Omental fat pad (tissue), 4 donors: Measurements from ENCODE around the gene TMEM126A. TPM values are rescaled to one million over a fixed set of nuclear protein-coding genes. Genes with fewer than 3 reads are reported as not detected.

Source experiments
- ATAC-seq: fragments of 150-250 bp; one replicate; pipeline ENCODE4 v1.9.1; 2016; ENCODE audit warnings: mild to moderate bottlenecking, moderate library complexity; ENCODE audit not compliant: low FRiP score
- DNase-seq: peaks from one replicate; pipeline ENCODE4 v3.0.0-alpha.2; 2019; ENCODE audit warnings: low spot score
- CTCF ChIP-seq, 3 donors: fragments of 450-650 bp; IDR thresholded peaks; one replicate each; pipeline ENCODE4 v1.5.1; 2016 to 2017; ENCODE audit warnings: antibody characterized with exemption in 3 of 3, mild to moderate bottlenecking in 3 of 3, moderate library complexity in 2 of 3
- total RNA-seq, 4 donors: library from RNA; depleted of rRNA; stranded (reverse); fragments of >200 nt; gene quantifications; one replicate each; pipeline ENCODE4 v1.1.0, GENCODE V29; 2016

Gene TMEM126A
- total RNA-seq, 4 donors from 2014 or later = 14.3 to 40.6 (median 29.1) TPM

GRCh38 chr11:85620256-85620655 is 27.5 kb upstream of the TMEM126A start:
- no peak for ATAC-seq

GRCh38 chr11:85626496-85626895 is 21.3 kb upstream of the TMEM126A start:
- DNase-seq (no peak), ATAC-seq (no peak)
- TF ChIP-seq CTCF (IDR thresholded peaks at IDR 0.05) = no peak

More at GRCh38 chr11:85620256-85620655, 27.5 kb upstream of the TMEM126A start:
- DNase-seq = no peak
- TF ChIP-seq CTCF (IDR thresholded peaks at IDR 0.05) = no peak

- no peak for TF ChIP-seq CTCF (IDR thresholded peaks at IDR 0.05)
- peak; percentile 50 for ATAC-seq
Measured at GRCh38 chr11:85627332-85627997, 20.3 kb upstream of the TMEM126A start, which contains the start of gene DLG2. Gene DLG2, minus strand, starts transcription at chr11:85627344.

GRCh38 chr11:85627998-85628770 is 19.6 kb upstream of the TMEM126A start, which contains the start of gene TMEM126B:
Gene TMEM126B, plus strand, starts transcription at chr11:85628593. Its CDS starts 15 bp downstream, at chr11:85628608.
- DNase-seq (peak; percentile 91), ATAC-seq (peak; percentile 100)
- TF ChIP-seq CTCF (IDR thresholded peaks at IDR 0.05) = no peak

More at GRCh38 chr11:85627332-85627997, 20.3 kb upstream of the TMEM126A start, which contains the start of gene DLG2:
- DNase-seq = no peak

- peak; percentile 2 for ATAC-seq
- DNase-seq = no peak
- TF ChIP-seq CTCF (IDR thresholded peaks at IDR 0.05) = no peak
Measured at GRCh38 chr11:85628771-85629341, 18.9 kb upstream of the TMEM126A start.

- ATAC-seq (no peak), DNase-seq (no peak)
- TF ChIP-seq CTCF (IDR thresholded peaks at IDR 0.05) = no peak
Measured at GRCh38 chr11:85634747-85635146, 13.0 kb upstream of the TMEM126A start.
